Activated T-helper 1 cell treated with anti-CD3 and anti-CD28 coated beads, Interleukin-12 subunit alpha, Interleukin-12 subunit beta, Interleukin-2, Interleukin-4 antibody, amounts not matched to agents 30 ng/mL and 10 ng/mL and 1 ng/mL, durations not matched to agents 14 hours and 24 hours and 36 hours (primary cell): ENCODE measurements around the gene PSMG4. TPM values are rescaled to one million over a fixed set of nuclear protein-coding genes. Genes with fewer than 3 reads are reported as not detected.

Experiments
- DNase-seq: peaks from one replicate; pipeline ENCODE4 v3.0.0; 2021; ENCODE audit warnings: low spot score
- H3K27ac Mint-ChIP-seq: one replicate; pipeline ENCODE4 v1.8.0; 2021; ENCODE audit warnings: mild to moderate bottlenecking, mixed read lengths
- H3K27me3 Mint-ChIP-seq: one replicate; pipeline ENCODE4 v1.8.0; 2022; ENCODE audit warnings: mild to moderate bottlenecking, moderate library complexity, mixed read lengths; ENCODE audit not compliant: insufficient read depth
- H3K36me3 Mint-ChIP-seq: one replicate; pipeline ENCODE4 v1.8.0; 2021; ENCODE audit warnings: low read depth, mixed read lengths
- H3K4me1 Mint-ChIP-seq: one replicate; pipeline ENCODE4 v1.8.0; 2021; ENCODE audit warnings: low read depth, mixed read lengths
- H3K4me3 Mint-ChIP-seq: one replicate; pipeline ENCODE4 v1.8.0; 2021; ENCODE audit warnings: mild to moderate bottlenecking, moderate library complexity, mixed read lengths
- H3K9me3 Mint-ChIP-seq: one replicate; pipeline ENCODE4 v1.8.0; 2021; ENCODE audit warnings: mixed read lengths
- intact Hi-C: fragments of 100-400 bp; cut with micrococcal nuclease; formaldehyde crosslinking; loops from one replicate; pipeline ENCODE4 v1.15.1; 2024
- total RNA-seq: library from RNA; stranded (reverse); gene quantifications from 2 replicates; pipeline ENCODE4 v1.2.3, GENCODE V29; 2022

Gene PSMG4
- total RNA-seq, 1 donor from 2014 or later: 32.1 TPM

- DNase-seq: no peak
- no peak overlapping the region for H3K4me3 Mint-ChIP-seq
- peaks cover 5% of the 10 kb centered on the region for H3K9me3 Mint-ChIP-seq
- intact Hi-C loops: loop anchor here (2.0 to 5.0 kb wide), 3 partner anchors 17 to 1849 kb away; no protein-coding TSS in a partner anchor
- no peaks in the 10 kb centered on the region for H3K36me3 Mint-ChIP-seq
- H3K27ac Mint-ChIP-seq: no peak overlapping the region
- H3K27me3 Mint-ChIP-seq: peaks cover 65% of the 10 kb centered on the region
- H3K4me1 Mint-ChIP-seq: peaks cover 33% of the 10 kb centered on the region
Observed at GRCh38 chr6:3226042-3226441, 32.7 kb upstream of the PSMG4 start.

- Mint-ChIP-seq H3K36me3 (no peaks in the 10 kb centered on the region), H3K27ac (no peak overlapping the region), H3K4me1 (peaks cover 38% of the 10 kb centered on the region), H3K9me3 (peaks cover 5% of the 10 kb centered on the region), H3K27me3 (peaks cover 72% of the 10 kb centered on the region), H3K4me3 (peak overlapping the region; percentile 71)
- intact Hi-C loops: loop anchor here (2.0 to 5.0 kb wide), 3 partner anchors 18 to 1849 kb away; no protein-coding TSS in a partner anchor
- no peak for DNase-seq
Observed at GRCh38 chr6:3226481-3227362, 32.0 kb upstream of the PSMG4 start.

GRCh38 chr6:3227363-3228045 is 31.2 kb upstream of the PSMG4 start, which contains the start of gene TUBB2B:
TSS of gene TUBB2B (minus strand) at chr6:3227653. CDS start at chr6:3227543, 110 bp downstream.
- peaks cover 75% of the 10 kb centered on the region for H3K27me3 Mint-ChIP-seq
- DNase-seq: no peak
- peak within 1 kb of the TSS; percentile 71 for H3K4me3 Mint-ChIP-seq
- H3K9me3 Mint-ChIP-seq: no peaks in the 10 kb centered on the region
- intact Hi-C loops: loop anchor here (2.0 to 5.0 kb wide), 4 partner anchors 19 to 1850 kb away; no protein-coding TSS in a partner anchor
- H3K4me1 Mint-ChIP-seq: peaks cover 46% of the 10 kb centered on the region
- no peaks in the 10 kb centered on the region for H3K36me3 Mint-ChIP-seq
- H3K27ac Mint-ChIP-seq: no peak within 1 kb of the TSS

- Mint-ChIP-seq H3K27ac (no peak overlapping the region), H3K4me3 (peak overlapping the region; percentile 66), H3K36me3 (no peaks in the 10 kb centered on the region), H3K4me1 (peaks cover 46% of the 10 kb centered on the region), H3K27me3 (peaks cover 77% of the 10 kb centered on the region), H3K9me3 (no peaks in the 10 kb centered on the region)
- intact Hi-C loops: loop anchor here (2.0 to 5.0 kb wide), 3 partner anchors 67 to 1851 kb away; no protein-coding TSS in a partner anchor
- DNase-seq: no peak
Observed at GRCh38 chr6:3228046-3228671, 30.6 kb upstream of the PSMG4 start.

GRCh38 chr6:3228771-3229565 is 29.8 kb upstream of the PSMG4 start:
- Mint-ChIP-seq H3K4me1 (peaks cover 46% of the 10 kb centered on the region), H3K4me3 (peak overlapping the region; percentile 73), H3K9me3 (no peaks in the 10 kb centered on the region), H3K27ac (peak overlapping the region; percentile 69), H3K27me3 (peaks cover 76% of the 10 kb centered on the region), H3K36me3 (no peaks in the 10 kb centered on the region)
- no peak for DNase-seq
- intact Hi-C loops: loop anchor here (2.0 to 5.0 kb wide), 3 partner anchors 68 to 1852 kb away; no protein-coding TSS in a partner anchor

- peaks cover 74% of the 10 kb centered on the region for H3K27me3 Mint-ChIP-seq
- H3K4me1 Mint-ChIP-seq: peaks cover 46% of the 10 kb centered on the region
- H3K36me3 Mint-ChIP-seq: no peaks in the 10 kb centered on the region
- peak overlapping the region; percentile 40 for H3K4me3 Mint-ChIP-seq
- H3K9me3 Mint-ChIP-seq: no peaks in the 10 kb centered on the region
- intact Hi-C loops: loop anchor here (2.0 to 5.0 kb wide), 4 partner anchors 69 to 1852 kb away; no protein-coding TSS in a partner anchor
- no peak for DNase-seq
- H3K27ac Mint-ChIP-seq: no peak overlapping the region
Observed at GRCh38 chr6:3229566-3230178, 29.1 kb upstream of the PSMG4 start.

- peaks cover 46% of the 10 kb centered on the region for H3K4me1 Mint-ChIP-seq
- peaks cover 77% of the 10 kb centered on the region for H3K27me3 Mint-ChIP-seq
- intact Hi-C loops: loop anchor here (2.0 kb wide), 1 partner anchor 228 kb away; no protein-coding TSS in a partner anchor
- no peak for DNase-seq
- H3K27ac Mint-ChIP-seq: no peak overlapping the region
- H3K9me3 Mint-ChIP-seq: no peaks in the 10 kb centered on the region
- H3K4me3 Mint-ChIP-seq: no peak overlapping the region
- no peaks in the 10 kb centered on the region for H3K36me3 Mint-ChIP-seq
Observed at GRCh38 chr6:3230256-3230882, 28.4 kb upstream of the PSMG4 start.

GRCh38 chr6:3230900-3231246 is 27.9 kb upstream of the PSMG4 start:
- intact Hi-C loops: loop anchor here (2.0 kb wide), 1 partner anchor 228 kb away; no protein-coding TSS in a partner anchor
- Mint-ChIP-seq H3K27ac (no peak overlapping the region), H3K4me3 (no peak overlapping the region), H3K36me3 (no peaks in the 10 kb centered on the region), H3K27me3 (peaks cover 76% of the 10 kb centered on the region), H3K4me1 (peaks cover 46% of the 10 kb centered on the region), H3K9me3 (no peaks in the 10 kb centered on the region)
- DNase-seq: no peak

GRCh38 chr6:3231247-3232016 is 27.3 kb upstream of the PSMG4 start:
- Mint-ChIP-seq H3K9me3 (no peaks in the 10 kb centered on the region), H3K27me3 (peaks cover 76% of the 10 kb centered on the region), H3K4me1 (peaks cover 42% of the 10 kb centered on the region), H3K27ac (peak overlapping the region; percentile 3), H3K4me3 (no peak overlapping the region), H3K36me3 (no peaks in the 10 kb centered on the region)
- no peak for DNase-seq
- intact Hi-C loops: loop anchor here (2.0 kb wide), 1 partner anchor 227 kb away; no protein-coding TSS in a partner anchor

- Mint-ChIP-seq H3K27me3 (peaks cover 79% of the 10 kb centered on the region), H3K27ac (no peak overlapping the region), H3K4me1 (peaks cover 35% of the 10 kb centered on the region), H3K9me3 (no peaks in the 10 kb centered on the region), H3K36me3 (no peaks in the 10 kb centered on the region), H3K4me3 (no peak overlapping the region)
- DNase-seq: no peak
- intact Hi-C loops: no loop called here
Observed at GRCh38 chr6:3232017-3232945, 26.5 kb upstream of the PSMG4 start.
